ENCODE measurements around the gene IQUB.
"Not testable (repeated sequence)": the region's sequence is repeated elsewhere in the genome, so short reads cannot be mapped to it uniquely, and the experiment has no call there.

Gene IQUB

DNA sequence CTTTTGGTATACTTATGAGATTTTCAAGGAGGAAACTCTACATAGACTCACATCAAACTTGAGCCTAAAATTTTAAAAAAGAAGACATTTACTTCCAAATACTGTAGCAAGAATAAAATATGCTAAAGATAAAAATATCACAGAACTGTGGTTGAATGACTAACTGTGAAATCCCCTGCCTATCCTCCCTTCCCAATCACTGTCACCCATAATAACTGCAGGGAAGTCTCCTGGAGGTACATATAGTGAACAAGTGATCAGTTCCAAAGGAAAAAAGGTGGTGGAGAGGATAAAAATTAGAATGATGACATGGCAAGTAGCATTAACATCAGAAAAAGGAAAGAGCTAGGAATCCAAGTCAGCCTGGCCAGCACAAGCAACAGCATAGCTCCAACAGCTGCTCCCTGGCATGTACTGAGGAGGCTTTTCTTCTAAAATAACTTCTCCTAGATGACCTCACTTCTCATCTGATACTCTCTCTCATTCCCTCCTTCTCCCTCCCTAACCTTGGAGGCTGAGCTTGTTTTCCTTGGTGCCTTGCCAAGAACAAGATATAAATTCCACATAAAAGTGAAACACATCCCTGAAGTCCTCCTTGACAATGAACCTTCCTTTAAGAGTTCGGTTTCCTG, 124.0 kb downstream of the IQUB start:
- no peak for DNase-seq (ENCODE audit: low read depth)

DNA sequence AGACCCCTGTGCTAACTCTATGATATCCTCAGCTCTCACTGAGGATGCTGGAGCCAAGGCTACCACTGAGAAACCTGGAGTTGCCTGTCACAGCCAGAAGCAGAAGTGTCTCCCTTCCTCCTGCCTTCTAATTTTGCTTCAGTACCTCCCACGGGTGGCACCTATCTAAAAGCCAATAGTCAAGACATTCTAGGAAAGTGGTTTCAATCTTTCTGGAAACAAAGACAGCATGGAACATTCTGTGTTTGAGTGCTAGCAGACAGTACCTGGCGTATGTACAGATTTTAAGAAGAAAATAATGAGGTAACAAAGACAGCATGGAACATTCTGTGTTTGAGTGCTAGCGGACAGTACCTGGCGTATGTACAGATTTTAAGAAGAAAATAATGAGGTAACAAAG, 126.4 kb downstream of the IQUB start:
- DNase-seq (ENCODE audit: low read depth), result not testable (repeated sequence)

Data from stimulated activated CD8-positive, alpha-beta memory T cell treated with anti-CD3 and anti-CD28 coated beads, Interleukin-15, amount 100 ng/mL, for 24 hours (primary cell).